OCI-LY3 (cell line): ENCODE data around the gene VPS26A.

Experiments used
- H2AFZ ChIP-seq: fragments of 200-600, 300-600 bp; shearing (Covaris generic); 2 replicates; pipeline ENCODE4 v1.6.0; 2014; ENCODE audit warnings: antibody characterized with exemption, low read depth, low read length
- H3K27ac ChIP-seq: fragments of 200-600, 300-600 bp; sonication (generic); 2 replicates; pipeline ENCODE4 v1.5.1; 2014; ENCODE audit warnings: mild to moderate bottlenecking, low read length, moderate library complexity, mixed read lengths
- H3K27me3 ChIP-seq: fragments of 200-600, 300-600 bp; sonication (generic); 2 replicates; pipeline ENCODE4 v1.6.1; 2014; ENCODE audit warnings: low read depth, low read length, mixed read lengths
- H3K36me3 ChIP-seq: fragments of 200-600, 300-600 bp; sonication (generic); replicated peaks from 2 replicates; pipeline ENCODE3; 2014; ENCODE audit warnings: low read depth, low read length, mixed read lengths
- H3K4me1 ChIP-seq: fragments of 300-600, 200-600 bp; sonication (generic); 2 replicates; pipeline ENCODE4 v1.6.1; 2014; ENCODE audit warnings: low read length, mixed read lengths
- H3K4me2 ChIP-seq: fragments of 200-600, 300-600 bp; sonication (generic); 2 replicates; pipeline ENCODE4 v1.6.1; 2014; ENCODE audit warnings: low read length, mixed read lengths
- H3K4me3 ChIP-seq: fragments of 300-600, 200-600 bp; sonication (generic); 2 replicates; pipeline ENCODE4 v1.5.1; 2014; ENCODE audit warnings: antibody characterized with exemption, mild to moderate bottlenecking, low read length, moderate library complexity
- H3K79me2 ChIP-seq: fragments of 300-600, 200-600 bp; shearing (Covaris generic); 2 replicates; pipeline ENCODE4 v1.6.1; 2014; ENCODE audit warnings: mild to moderate bottlenecking, low read length, mixed read lengths
- H3K9ac ChIP-seq: fragments of 300-600, 200-600 bp; shearing (Covaris generic); 2 replicates; pipeline ENCODE4 v1.6.0; 2014; ENCODE audit warnings: mild to moderate bottlenecking, low read length, moderate library complexity
- H3K9me3 ChIP-seq: fragments of 200-600, 300-600 bp; shearing (Covaris generic); 2 replicates; pipeline ENCODE4 v1.6.1; 2014; ENCODE audit warnings: low read length, mixed read lengths; ENCODE audit not compliant: insufficient read depth
- H4K20me1 ChIP-seq: fragments of 200-600, 300-600 bp; sonication (generic); 2 replicates; pipeline ENCODE4 v1.6.1; 2016; ENCODE audit warnings: low read length, mixed read lengths; ENCODE audit not compliant: insufficient read depth
- EZH2phosphoT487 ChIP-seq: fragments of 200-600 bp; shearing (Covaris generic); IDR thresholded peaks from 2 replicates; pipeline ENCODE4 v1.6.1; 2018; ENCODE audit warnings: antibody characterized with exemption, mixed run types, low read depth
- TF ChIP-seq, protein P1 (sequence below): fragments of 200-600, 300-600 bp; sonication (generic); IDR thresholded peaks from 2 replicates; pipeline ENCODE4 v1.5.1; 2014; ENCODE audit warnings: antibody characterized with exemption, low read length, low read depth

Gene VPS26A

DNA sequence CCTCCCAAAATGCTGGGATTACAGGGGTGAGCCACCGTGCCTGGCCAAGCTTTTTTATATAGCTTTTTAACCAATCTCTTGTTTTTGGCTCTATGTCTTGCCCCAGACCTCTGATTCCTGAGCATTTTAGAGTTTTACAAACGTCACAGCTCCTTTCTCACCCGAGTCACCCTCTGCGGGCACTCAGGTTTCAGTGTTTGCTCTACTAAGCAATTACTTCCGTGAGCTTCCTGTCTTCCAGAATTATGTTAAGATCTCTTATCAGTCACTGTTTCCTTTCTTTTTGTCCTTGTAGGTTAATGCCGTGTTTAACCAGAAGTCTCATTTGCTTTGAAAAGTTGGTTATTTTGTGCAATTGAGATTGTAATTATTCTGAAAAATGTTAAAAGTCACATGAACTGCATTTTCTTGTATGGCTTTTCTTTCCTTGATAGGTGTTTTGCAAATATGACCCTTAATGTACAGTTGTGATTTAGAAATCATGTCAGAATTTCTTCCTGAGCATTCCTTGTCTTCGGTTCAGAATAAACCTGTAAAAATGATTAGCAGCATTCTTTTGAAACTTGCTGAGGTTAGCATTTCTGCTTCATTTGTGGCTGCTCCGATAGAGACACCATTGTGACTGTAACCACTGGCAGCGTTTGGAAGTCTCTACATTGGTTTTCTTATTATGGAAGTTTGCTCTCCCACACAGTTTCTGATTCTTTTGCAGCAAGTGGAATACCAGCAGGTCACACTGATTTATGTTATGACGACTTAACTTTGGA lies 91.6 kb downstream of the VPS26A start:
- Histone ChIP-seq H3K27ac (no peak overlapping the region), H2AFZ (no peak overlapping the region), H3K4me2 (no peak overlapping the region)

DNA sequence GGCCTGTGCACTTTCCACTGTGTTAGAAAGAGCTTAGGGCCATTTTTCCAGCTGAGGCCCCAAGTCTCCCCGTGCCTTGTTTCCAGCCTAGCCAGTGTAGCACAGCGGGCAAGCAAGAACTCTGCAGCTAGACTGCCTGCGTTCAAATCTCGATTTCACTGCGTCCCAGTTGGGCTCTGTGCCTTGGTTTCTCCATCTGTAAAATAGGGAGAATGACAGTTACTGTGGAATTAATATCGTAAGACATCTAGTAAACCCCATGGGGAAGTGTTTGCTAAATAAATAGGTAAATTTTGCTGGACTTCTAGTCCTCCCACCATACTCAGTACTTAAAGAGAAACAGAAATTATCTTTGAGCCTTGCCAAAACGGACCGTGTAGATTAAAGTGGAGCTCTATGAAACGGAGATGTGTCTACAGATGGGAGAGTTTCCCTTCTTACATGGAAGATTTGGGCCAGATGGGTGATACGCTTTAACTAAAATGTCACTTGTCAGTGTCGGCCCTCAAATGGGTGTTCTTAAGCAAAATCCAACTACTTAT lies 92.7 kb downstream of the VPS26A start:
- Histone ChIP-seq H3K27ac (no peak overlapping the region), H3K36me3 (no peaks in the 10 kb centered on the region), H3K4me1 (no peaks in the 10 kb centered on the region), H3K4me2 (no peak overlapping the region), H2AFZ (no peak overlapping the region), H3K9ac (no peak overlapping the region), H3K79me2 (no peaks in the 10 kb centered on the region), H3K27me3 (no peaks in the 10 kb centered on the region), H3K4me3 (no peak overlapping the region), H4K20me1 (no peaks in the 10 kb centered on the region), H3K9me3 (no peaks in the 10 kb centered on the region)
- TF ChIP-seq, protein P1, sequence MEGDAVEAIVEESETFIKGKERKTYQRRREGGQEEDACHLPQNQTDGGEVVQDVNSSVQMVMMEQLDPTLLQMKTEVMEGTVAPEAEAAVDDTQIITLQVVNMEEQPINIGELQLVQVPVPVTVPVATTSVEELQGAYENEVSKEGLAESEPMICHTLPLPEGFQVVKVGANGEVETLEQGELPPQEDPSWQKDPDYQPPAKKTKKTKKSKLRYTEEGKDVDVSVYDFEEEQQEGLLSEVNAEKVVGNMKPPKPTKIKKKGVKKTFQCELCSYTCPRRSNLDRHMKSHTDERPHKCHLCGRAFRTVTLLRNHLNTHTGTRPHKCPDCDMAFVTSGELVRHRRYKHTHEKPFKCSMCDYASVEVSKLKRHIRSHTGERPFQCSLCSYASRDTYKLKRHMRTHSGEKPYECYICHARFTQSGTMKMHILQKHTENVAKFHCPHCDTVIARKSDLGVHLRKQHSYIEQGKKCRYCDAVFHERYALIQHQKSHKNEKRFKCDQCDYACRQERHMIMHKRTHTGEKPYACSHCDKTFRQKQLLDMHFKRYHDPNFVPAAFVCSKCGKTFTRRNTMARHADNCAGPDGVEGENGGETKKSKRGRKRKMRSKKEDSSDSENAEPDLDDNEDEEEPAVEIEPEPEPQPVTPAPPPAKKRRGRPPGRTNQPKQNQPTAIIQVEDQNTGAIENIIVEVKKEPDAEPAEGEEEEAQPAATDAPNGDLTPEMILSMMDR: no peak
- no peak for TF ChIP-seq EZH2phosphoT487

More for the DNA sequence above, 91.6 kb downstream of the VPS26A start:
- Histone ChIP-seq H3K4me3 (no peak overlapping the region), H3K4me1 (no peaks in the 10 kb centered on the region), H3K79me2 (no peaks in the 10 kb centered on the region), H3K9ac (no peak overlapping the region), H3K36me3 (no peaks in the 10 kb centered on the region), H4K20me1 (no peaks in the 10 kb centered on the region), H3K27me3 (no peaks in the 10 kb centered on the region), H3K9me3 (no peaks in the 10 kb centered on the region)
- no peak for TF ChIP-seq EZH2phosphoT487
- TF ChIP-seq, protein P1: no peak

DNA sequence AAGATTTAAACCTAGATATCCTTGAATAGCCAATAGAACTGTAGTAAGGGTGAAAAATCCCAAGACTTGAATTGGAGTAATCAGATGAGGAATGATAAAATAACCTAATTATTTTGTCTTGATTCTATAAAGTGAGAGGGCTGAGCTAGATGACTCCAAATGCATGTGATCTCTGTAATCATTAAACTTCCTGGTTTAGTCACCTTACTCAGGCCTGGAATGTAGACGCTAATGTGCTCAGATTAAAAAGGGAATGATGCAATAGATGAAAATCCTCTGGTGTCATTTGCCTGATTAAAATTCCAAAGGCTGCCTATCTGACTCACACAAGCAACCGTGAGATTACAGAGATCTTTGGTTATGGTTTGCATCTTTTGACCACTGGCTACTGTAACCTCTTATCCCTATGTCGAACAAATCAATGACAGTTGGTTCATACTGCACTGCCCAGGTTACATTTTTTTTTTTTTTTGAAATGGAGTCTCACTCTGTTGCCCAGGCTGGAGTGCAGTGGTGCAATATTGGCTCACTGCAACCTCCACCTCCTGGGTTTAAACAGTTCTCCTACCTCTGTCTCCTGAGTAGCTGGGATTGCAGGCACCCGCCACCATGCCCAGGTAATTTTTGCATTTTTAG lies 93.3 kb downstream of the VPS26A start:
- no peak overlapping the region for H3K9ac ChIP-seq
- no peaks in the 10 kb centered on the region for H3K36me3 ChIP-seq
- no peak overlapping the region for H3K27ac ChIP-seq
- H3K9me3 ChIP-seq: no peaks in the 10 kb centered on the region
- TF ChIP-seq, protein P1: no peak
- TF ChIP-seq EZH2phosphoT487: no peak
- no peaks in the 10 kb centered on the region for H3K27me3 ChIP-seq
- no peaks in the 10 kb centered on the region for H4K20me1 ChIP-seq
- H3K4me2 ChIP-seq: no peak overlapping the region
- no peaks in the 10 kb centered on the region for H3K79me2 ChIP-seq
- no peak overlapping the region for H3K4me3 ChIP-seq
- H2AFZ ChIP-seq: no peak overlapping the region
- peaks cover 3% of the 10 kb centered on the region; the same call in 1 of the 2 replicates for H3K4me1 ChIP-seq

DNA sequence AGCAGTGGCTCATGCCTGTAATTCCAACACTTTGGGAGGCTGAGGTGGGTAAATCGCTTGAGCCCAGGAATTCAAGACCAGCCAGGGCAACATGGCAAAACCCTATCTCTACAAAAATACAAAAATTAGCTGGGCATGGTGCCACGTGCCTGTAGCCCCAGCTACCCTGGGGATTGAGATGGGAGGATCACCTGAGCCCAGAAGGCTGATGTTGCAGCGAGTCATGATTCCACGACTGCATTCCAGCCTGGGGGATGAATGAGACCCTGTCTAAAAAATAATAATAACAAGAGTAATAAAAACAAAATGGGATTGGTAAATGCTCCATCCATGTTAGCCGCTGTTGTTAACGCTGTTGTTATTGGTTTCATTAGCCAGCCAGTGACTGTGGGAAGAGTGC lies 94.9 kb downstream of the VPS26A start:
- no peak overlapping the region for H3K9ac ChIP-seq
- no peaks in the 10 kb centered on the region for H4K20me1 ChIP-seq
- H3K9me3 ChIP-seq: no peaks in the 10 kb centered on the region
- H3K4me2 ChIP-seq: no peak overlapping the region
- H2AFZ ChIP-seq: no peak overlapping the region
- no peaks in the 10 kb centered on the region for H3K36me3 ChIP-seq
- H3K4me1 ChIP-seq: peaks cover 11% of the 10 kb centered on the region
- TF ChIP-seq, protein P1: no peak
- no peak for TF ChIP-seq EZH2phosphoT487
- no peak overlapping the region for H3K27ac ChIP-seq
- H3K27me3 ChIP-seq: no peaks in the 10 kb centered on the region
- H3K79me2 ChIP-seq: no peaks in the 10 kb centered on the region
- H3K4me3 ChIP-seq: no peak overlapping the region
